Subcutaneous adipose tissue (tissue), 4 donors: Measurements from ENCODE around the gene HDAC10. TPM values are rescaled to one million over a fixed set of nuclear protein-coding genes. Genes with fewer than 3 reads are reported as not detected.

ENCODE experiments used
- CTCF ChIP-seq: fragments of 450-650 bp; IDR thresholded peaks from one replicate; pipeline ENCODE4 v1.5.1; 2016; ENCODE audit warnings: low read depth, mild to moderate bottlenecking, control low read depth, antibody characterized with exemption, moderate library complexity
- total RNA-seq, 4 donors: library from RNA; depleted of rRNA; stranded (reverse); fragments of >200 nt; gene quantifications; one replicate each; pipeline ENCODE4 v1.1.0, GENCODE V29; 2016

The HDAC10 gene
- total RNA-seq, 4 donors from 2014 or later, result 10.4 to 55.0 (median 22.7) TPM

- TF ChIP-seq CTCF, result no peak
Measured at GRCh38 chr22:50271519-50271970, 20.5 kb upstream of the HDAC10 start.

GRCh38 chr22:50270666-50271394, 19.8 kb upstream of the HDAC10 start:
- TF ChIP-seq CTCF, result no peak

- TF ChIP-seq CTCF, result no peak
Measured at GRCh38 chr22:50269970-50270665, 19.1 kb upstream of the HDAC10 start, which contains the start of gene MAPK11. TSS of gene MAPK11 (minus strand) at chr22:50270380. CDS start at chr22:50270292, 88 bp downstream.

- TF ChIP-seq CTCF, result no peak
Measured at GRCh38 chr22:50269573-50269969, 18.5 kb upstream of the HDAC10 start.

GRCh38 chr22:50268655-50269113, 17.6 kb upstream of the HDAC10 start:
- TF ChIP-seq CTCF, result no peak

- no peak for TF ChIP-seq CTCF
Measured at GRCh38 chr22:50267591-50268390, 16.7 kb upstream of the HDAC10 start.
